Suprapubic skin (tissue), 4 donors: ENCODE measurements around the gene KIF21B. TPM values are rescaled to one million over a fixed set of nuclear protein-coding genes. Genes with fewer than 3 reads are reported as not detected.

Experiments
- DNase-seq, 2 donors: peaks; one replicate each; pipeline ENCODE4 v3.0.0-alpha.2; 2019; ENCODE audit warnings: low spot score in 2 of 2
- H3K27ac ChIP-seq: fragments of 200-600 bp; sonication (generic); one replicate; pipeline ENCODE4 v1.5.1; 2019
- H3K27me3 ChIP-seq: fragments of 200-600 bp; sonication (generic); one replicate; pipeline ENCODE4 v1.5.1; 2019
- H3K36me3 ChIP-seq: fragments of 200-600 bp; sonication (generic); one replicate; pipeline ENCODE4 v1.5.1; 2019
- H3K4me1 ChIP-seq: fragments of 200-600 bp; sonication (generic); one replicate; pipeline ENCODE4 v1.5.1; 2019
- H3K4me3 ChIP-seq: fragments of 200-600 bp; sonication (generic); one replicate; pipeline ENCODE4 v1.5.1; 2019; ENCODE audit warnings: mild to moderate bottlenecking
- H3K9me3 ChIP-seq: fragments of 200-600 bp; sonication (generic); one replicate; pipeline ENCODE4 v1.5.1; 2019
- CTCF ChIP-seq, 2 donors: fragments of 200-600 bp in 1 of 2; fragments of 450-650 bp in 1 of 2; sonication (generic) in 1 of 2; IDR thresholded peaks; one replicate each; pipeline ENCODE4 v1.5.1; 2016 to 2019; ENCODE audit warnings: antibody characterized with exemption in 2 of 2, mild to moderate bottlenecking in 1 of 2, moderate library complexity in 1 of 2
- EP300 ChIP-seq: sonication (generic); formaldehyde crosslinking; IDR thresholded peaks from one replicate; pipeline ENCODE4 v1.6.1; 2017; ENCODE audit warnings: antibody characterized with exemption
- POLR2A ChIP-seq, 2 donors: fragments of 450-650 bp; IDR thresholded peaks; one replicate each; pipeline ENCODE4 v1.6.1; 2017; ENCODE audit warnings: antibody characterized with exemption in 2 of 2, mild to moderate bottlenecking in 2 of 2, moderate library complexity in 2 of 2
- POLR2AphosphoS5 ChIP-seq, 3 donors: sonication (generic); formaldehyde crosslinking; IDR thresholded peaks; one replicate each; pipeline ENCODE4 v1.6.1; 2017; ENCODE audit warnings: antibody characterized with exemption in 3 of 3
- WGBS: methylation state at CpG from one replicate; pipeline ENCODE4 v1.1.5; 2018; 5-methylcytosine and 5-hydroxymethylcytosine counted together
- total RNA-seq, 4 donors: library from RNA; depleted of rRNA; stranded (reverse); fragments of >200 nt; gene quantifications; one replicate each; pipeline ENCODE4 v1.1.0, GENCODE V29; 2016

Gene KIF21B
- total RNA-seq, 4 donors from 2014 or later, result 0.65 to 2.3 (median 1.1) TPM

DNA sequence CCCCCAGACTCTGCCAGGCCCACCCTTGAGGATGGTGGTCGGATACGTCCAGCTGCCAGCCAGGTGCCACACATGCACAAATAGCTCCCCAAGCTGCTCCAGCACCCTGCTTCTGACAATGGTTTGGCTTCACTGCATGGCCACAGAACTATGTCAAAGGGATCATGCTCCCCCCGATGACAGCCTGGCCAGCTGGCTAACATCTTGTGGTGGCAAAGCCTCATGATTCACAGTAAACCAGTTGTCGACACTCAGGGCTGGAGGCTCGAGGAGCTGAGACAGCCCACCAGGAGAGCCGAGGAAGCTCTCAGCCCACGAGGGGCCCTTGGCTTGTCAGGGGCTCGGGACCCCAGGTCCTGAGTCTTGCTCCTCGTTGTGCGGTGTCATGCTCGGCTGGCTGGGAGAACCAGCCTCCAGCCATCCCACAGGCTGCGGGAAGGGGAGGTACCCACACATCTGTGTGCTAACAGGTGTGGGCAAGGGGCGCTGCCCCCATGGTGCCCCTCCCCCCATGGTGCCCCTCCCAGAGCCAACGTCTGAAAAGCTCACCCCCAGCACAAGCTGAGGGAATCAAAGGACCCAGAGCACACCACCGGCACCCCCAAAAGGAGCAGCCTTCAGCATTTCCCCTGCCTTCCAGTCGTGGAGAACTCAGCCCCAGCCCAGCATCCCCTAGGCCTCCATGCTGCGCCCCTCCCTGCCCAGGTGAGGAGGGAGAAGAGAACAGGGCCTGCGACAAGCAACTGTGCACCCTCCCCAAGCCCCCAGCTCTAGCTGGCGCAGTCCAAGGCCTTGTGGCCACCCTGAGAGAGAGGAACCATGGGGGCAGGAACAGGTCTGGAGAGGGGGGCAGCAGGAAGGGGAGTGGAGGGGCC, 41.2 kb downstream of the KIF21B start:
- no peak for TF ChIP-seq EP300
- TF ChIP-seq POLR2AphosphoS5 (IDR thresholded peaks at IDR 0.05), result no peak
- no peak for TF ChIP-seq POLR2A (IDR thresholded peaks at IDR 0.05)
- no peak for TF ChIP-seq CTCF (IDR thresholded peaks at IDR 0.05)
- WGBS, result 83% methylated on average over 9 of the region's 19 CpGs
- no peaks in the 10 kb centered on the region for H3K9me3 ChIP-seq
- H3K4me3 ChIP-seq, result no peak overlapping the region
- no peaks in the 10 kb centered on the region for H3K4me1 ChIP-seq
- no peak for DNase-seq
- no peak overlapping the region for H3K27ac ChIP-seq
- peaks cover 8% of the 10 kb centered on the region for H3K36me3 ChIP-seq
- no peaks in the 10 kb centered on the region for H3K27me3 ChIP-seq

DNA sequence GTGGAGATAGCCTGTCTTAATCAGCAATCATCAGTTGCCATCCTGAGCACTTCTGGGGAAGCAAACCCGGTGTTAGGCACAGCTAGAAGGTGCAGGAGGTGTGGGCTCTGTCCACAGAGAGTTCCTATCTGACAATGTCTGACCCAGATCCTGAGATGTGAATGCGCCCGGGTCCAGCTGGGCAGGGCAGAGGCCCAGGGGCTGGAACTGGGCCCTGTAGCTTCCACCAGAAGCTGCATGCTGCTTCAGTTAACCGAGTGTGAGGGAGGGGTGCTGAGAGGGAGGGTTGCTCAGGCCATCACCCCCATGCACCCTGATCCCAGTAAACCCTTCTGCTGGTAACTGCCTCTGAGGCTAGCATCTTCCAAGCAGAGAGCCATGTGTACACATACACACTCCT, 42.2 kb downstream of the KIF21B start:
- no peaks in the 10 kb centered on the region for H3K4me1 ChIP-seq
- no peak overlapping the region for H3K27ac ChIP-seq
- no peak for DNase-seq
- WGBS, result 80% methylated on average over 3 of the region's 4 CpGs
- no peak overlapping the region for H3K4me3 ChIP-seq
- no peak for TF ChIP-seq EP300
- TF ChIP-seq POLR2AphosphoS5 (IDR thresholded peaks at IDR 0.05), result no peak
- TF ChIP-seq POLR2A (IDR thresholded peaks at IDR 0.05), result no peak
- TF ChIP-seq CTCF (IDR thresholded peaks at IDR 0.05), result no peak
- H3K27me3 ChIP-seq, result no peaks in the 10 kb centered on the region
- peaks cover 8% of the 10 kb centered on the region for H3K36me3 ChIP-seq
- no peaks in the 10 kb centered on the region for H3K9me3 ChIP-seq

GRCh38 chr1:200980873-200981272, 42.6 kb downstream of the KIF21B start:
- WGBS, result 83% methylated on average over 6 of the region's 10 CpGs
- Histone ChIP-seq H3K36me3 (peaks cover 8% of the 10 kb centered on the region), H3K4me1 (no peaks in the 10 kb centered on the region), H3K27me3 (no peaks in the 10 kb centered on the region), H3K9me3 (no peaks in the 10 kb centered on the region), H3K27ac (no peak overlapping the region), H3K4me3 (no peak overlapping the region)
- DNase-seq, result no peak
- TF ChIP-seq CTCF (IDR thresholded peaks at IDR 0.05) (no peak), POLR2A (IDR thresholded peaks at IDR 0.05) (no peak), POLR2AphosphoS5 (IDR thresholded peaks at IDR 0.05) (no peak), EP300 (no peak)

- TF ChIP-seq EP300 (no peak), POLR2AphosphoS5 (IDR thresholded peaks at IDR 0.05) (no peak), CTCF (IDR thresholded peaks at IDR 0.05) (no peak), POLR2A (IDR thresholded peaks at IDR 0.05) (no peak)
- Histone ChIP-seq H3K4me3 (no peak overlapping the region), H3K27ac (no peak overlapping the region), H3K9me3 (no peaks in the 10 kb centered on the region), H3K27me3 (no peaks in the 10 kb centered on the region), H3K4me1 (no peaks in the 10 kb centered on the region), H3K36me3 (peaks cover 8% of the 10 kb centered on the region)
- DNase-seq, result no peak
- 91% methylated on average over 2 of the region's 2 CpGs for WGBS
Measured at GRCh38 chr1:200980452-200980772, 43.1 kb downstream of the KIF21B start.

- H3K4me3 ChIP-seq, result no peak overlapping the region
- 85% methylated on average over 13 of the region's 13 CpGs for WGBS
- TF ChIP-seq POLR2AphosphoS5 (IDR thresholded peaks at IDR 0.05) (no peak), EP300 (no peak), CTCF (IDR thresholded peaks at IDR 0.05) (peak in 1 of 2 donors; percentile 8)
Measured at GRCh38 chr1:200979574-200980451, 43.7 kb downstream of the KIF21B start.

More at GRCh38 chr1:200979574-200980451, 43.7 kb downstream of the KIF21B start:
- Histone ChIP-seq H3K27ac (no peak overlapping the region), H3K9me3 (no peaks in the 10 kb centered on the region), H3K4me1 (no peaks in the 10 kb centered on the region), H3K36me3 (peaks cover 8% of the 10 kb centered on the region), H3K27me3 (no peaks in the 10 kb centered on the region)
- no peak for DNase-seq
